ENCODE measurements around the gene NUMA1. TPM values are rescaled to one million over a fixed set of nuclear protein-coding genes. Genes with fewer than 3 reads are reported as not detected.

The NUMA1 gene
- total RNA-seq, 1 donor from 2014 or later, result 85.7 TPM

- ATAC-seq (peak; percentile 59), DNase-seq (peak; percentile 74)
- intact Hi-C loops (cut with micrococcal nuclease), result no loop called here
These were observed 41.9 kb downstream of the NUMA1 start for GRCh38 chr11:72038491-72038890.

DNA sequence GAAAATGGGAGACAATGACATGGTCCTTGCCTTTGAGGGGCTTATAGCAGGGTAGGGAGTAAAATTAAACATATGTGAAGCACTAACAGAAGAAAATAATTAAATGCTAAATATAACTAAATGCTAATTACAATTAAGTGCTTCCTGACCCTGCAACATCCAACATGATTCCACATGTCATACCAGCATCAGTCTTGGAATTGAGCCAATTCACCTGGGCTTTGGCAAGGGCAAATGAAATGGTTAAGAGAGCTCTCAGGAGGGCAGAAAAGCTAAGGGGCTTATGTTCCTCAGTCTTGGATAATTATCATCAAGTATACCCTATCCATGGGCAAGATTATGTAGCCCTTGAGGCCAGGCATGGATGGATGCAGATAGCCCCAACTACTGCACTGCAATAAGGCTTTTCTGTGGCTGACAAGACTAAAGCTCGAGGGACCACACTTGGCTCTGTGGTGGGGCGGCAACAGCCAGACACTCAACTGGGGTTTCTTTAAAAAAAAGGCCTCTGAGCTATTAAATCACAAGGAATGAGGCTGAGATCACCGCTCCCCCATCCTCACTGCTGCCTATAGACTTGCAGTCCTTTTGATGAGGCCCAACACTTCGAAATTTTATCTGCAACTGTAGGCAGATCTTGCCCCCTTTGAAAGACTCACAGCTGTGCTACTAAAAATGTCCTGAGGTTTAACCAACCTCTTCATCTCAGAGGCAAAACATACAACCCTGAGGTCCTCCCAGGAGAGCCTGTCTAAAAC lies 42.6 kb downstream of the NUMA1 start:
- DNase-seq (peak; percentile 59), ATAC-seq (no peak)
- intact Hi-C loops (cut with micrococcal nuclease), result no loop called here

DNA sequence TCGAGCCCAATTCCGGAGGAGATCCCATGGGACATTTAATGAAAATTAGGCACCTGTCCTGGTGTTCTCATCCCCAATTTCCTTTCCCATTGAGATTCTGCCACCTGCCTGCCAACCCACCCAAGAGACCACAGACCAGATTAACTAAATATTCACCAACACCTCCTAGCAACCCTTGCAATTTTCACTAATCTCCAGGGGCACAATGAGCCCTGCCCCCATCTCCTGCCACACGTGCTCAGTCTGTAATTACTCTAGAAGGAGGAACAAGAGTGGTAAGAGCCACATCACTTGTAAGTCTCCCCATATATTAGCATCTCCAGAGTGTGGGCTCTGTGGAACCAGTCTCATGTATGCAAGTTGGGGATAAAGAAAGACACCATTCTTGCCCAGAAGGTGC lies 43.7 kb downstream of the NUMA1 start:
- DNase-seq, result no peak
- no peak for ATAC-seq
- intact Hi-C loops (cut with micrococcal nuclease), result no loop called here

- ATAC-seq (no peak), DNase-seq (no peak)
- intact Hi-C loops (cut with micrococcal nuclease), result no loop called here
These were observed 49.8 kb downstream of the NUMA1 start for GRCh38 chr11:72030472-72031045.

DNA sequence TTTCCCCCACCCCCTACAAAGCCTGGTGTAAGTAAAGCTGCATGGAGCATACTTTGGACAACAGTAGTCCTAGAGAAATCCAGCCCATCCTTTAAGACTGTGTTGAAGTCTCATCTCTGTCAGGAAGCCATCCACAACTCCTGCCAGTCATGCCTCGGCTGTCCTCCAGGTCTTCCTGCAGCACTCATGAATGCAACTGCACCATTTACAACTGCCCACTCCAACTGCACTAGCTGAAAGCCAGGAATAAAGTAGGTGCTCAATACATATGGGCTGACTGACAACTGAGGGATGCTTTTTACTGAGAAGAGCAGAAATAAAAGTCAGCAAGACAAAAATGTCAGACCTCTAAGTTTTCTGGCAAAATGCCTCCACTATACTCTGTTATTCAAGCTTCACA lies 54.3 kb downstream of the NUMA1 start:
- intact Hi-C loops (cut with micrococcal nuclease), result no loop called here
- no peak for ATAC-seq
- DNase-seq, result no peak

- DNase-seq (no peak), ATAC-seq (no peak)
- intact Hi-C loops (cut with micrococcal nuclease), result loop anchor here (2.0 to 5.0 kb wide), 2 partner anchors 67 to 118 kb away; no protein-coding TSS in a partner anchor
These were observed 56.1 kb downstream of the NUMA1 start for GRCh38 chr11:72024069-72024754.

DNA sequence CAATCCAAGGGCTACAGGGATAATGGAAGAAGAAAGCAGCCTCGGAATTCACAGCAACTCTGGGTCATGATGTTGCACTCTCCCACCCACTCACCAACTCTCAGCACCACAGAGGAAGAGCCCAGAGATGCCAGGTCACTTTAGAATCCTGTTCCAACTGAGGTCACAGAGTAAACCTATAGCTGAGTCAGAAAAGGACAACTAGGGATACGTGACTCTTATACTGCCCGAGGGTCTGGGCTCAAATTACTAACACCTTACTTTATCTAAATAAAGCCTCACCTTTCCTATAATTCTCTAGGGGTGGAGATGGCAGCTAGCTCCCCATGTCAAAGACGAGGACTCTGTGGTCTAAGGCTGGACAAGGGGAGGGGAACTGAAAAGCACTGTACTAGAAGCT lies 57.0 kb downstream of the NUMA1 start:
- intact Hi-C loops (cut with micrococcal nuclease), result loop anchor here (5.0 kb wide), 1 partner anchor 119 kb away; no protein-coding TSS in a partner anchor
- ATAC-seq (no peak), DNase-seq (no peak)

DNA sequence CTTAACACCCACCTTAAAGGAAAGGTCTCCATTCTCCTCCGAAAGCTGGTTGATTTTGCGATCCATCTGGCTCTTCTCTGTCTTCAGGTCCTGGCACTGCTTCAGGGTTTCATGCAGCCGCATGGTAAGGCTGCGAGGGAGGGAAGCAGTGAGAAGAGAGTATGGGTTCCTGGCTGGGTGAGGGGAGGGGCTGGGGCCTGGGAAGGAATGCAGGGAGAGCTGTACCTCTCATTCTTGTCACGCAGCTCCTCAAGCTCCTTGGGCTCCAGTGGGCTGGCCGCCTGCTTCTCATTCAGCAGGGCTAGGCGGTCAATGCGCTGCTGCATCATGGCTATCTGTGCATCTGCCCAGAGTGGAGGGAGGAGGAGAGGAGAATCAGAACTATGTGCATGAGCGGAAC lies 62.2 kb downstream of the NUMA1 start:
- DNase-seq (no peak), ATAC-seq (no peak)
- intact Hi-C loops (cut with micrococcal nuclease), result no loop called here

DNA sequence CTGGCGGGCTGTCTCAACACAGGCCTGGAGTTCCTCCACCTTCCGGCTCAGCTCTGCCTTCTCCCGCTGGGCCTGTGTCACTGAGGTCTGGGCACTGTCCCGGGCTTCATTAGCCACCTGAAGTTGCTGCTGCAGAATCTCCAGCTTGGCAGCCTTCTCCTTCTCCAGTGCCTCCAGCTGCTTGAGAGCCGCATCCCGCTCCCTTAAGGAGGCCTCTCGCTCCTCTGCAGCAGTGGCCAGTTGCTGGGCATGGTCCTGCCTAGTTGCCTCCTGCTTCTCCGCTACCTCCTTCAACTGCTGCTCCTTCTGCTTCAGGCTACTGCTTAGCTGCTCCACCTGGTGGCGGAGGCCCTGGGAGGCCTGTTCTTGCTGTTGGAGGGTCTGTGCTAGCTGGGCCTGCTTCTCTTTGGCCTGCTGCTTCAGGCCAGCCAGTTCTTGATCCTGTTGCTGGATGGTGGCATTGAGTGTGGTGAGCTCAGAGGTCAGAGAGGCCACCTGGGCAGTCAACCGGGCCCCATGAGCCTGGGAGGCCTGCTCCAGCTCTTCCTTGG lies 64.8 kb downstream of the NUMA1 start:
- no peak for DNase-seq
- intact Hi-C loops (cut with micrococcal nuclease), result no loop called here

DNA sequence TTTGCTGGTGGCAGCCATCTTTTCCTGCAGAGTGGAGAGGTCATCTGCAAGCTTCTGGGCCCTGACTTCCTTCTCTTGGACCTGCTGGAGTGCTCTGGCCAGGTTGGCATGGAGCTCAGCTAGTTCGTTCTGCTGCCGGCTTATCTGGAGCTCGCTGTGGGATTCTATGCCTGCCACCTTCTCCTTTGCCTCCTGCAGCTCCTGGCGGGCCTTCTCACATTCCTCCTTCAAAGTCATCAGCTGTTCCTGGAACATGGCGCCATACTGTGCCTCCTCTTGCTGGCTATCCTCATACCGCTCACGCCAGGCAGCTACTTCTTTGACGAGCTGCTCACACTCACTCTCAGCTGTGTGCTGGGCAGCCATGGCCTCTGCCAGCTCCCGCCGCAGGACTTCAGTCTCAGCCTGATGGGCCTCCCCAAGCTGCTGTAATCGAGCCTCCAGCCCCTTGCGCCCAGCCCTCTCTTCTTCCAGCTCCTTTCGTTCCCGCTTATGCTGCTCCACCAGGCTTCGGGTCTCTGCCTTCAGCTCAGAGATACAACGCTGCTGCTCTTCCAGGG lies 65.5 kb downstream of the NUMA1 start:
- intact Hi-C loops (cut with micrococcal nuclease), result no loop called here
- no peak for ATAC-seq
- DNase-seq, result no peak

More for the DNA sequence above, 64.8 kb downstream of the NUMA1 start:
- ATAC-seq, result no peak

DNA sequence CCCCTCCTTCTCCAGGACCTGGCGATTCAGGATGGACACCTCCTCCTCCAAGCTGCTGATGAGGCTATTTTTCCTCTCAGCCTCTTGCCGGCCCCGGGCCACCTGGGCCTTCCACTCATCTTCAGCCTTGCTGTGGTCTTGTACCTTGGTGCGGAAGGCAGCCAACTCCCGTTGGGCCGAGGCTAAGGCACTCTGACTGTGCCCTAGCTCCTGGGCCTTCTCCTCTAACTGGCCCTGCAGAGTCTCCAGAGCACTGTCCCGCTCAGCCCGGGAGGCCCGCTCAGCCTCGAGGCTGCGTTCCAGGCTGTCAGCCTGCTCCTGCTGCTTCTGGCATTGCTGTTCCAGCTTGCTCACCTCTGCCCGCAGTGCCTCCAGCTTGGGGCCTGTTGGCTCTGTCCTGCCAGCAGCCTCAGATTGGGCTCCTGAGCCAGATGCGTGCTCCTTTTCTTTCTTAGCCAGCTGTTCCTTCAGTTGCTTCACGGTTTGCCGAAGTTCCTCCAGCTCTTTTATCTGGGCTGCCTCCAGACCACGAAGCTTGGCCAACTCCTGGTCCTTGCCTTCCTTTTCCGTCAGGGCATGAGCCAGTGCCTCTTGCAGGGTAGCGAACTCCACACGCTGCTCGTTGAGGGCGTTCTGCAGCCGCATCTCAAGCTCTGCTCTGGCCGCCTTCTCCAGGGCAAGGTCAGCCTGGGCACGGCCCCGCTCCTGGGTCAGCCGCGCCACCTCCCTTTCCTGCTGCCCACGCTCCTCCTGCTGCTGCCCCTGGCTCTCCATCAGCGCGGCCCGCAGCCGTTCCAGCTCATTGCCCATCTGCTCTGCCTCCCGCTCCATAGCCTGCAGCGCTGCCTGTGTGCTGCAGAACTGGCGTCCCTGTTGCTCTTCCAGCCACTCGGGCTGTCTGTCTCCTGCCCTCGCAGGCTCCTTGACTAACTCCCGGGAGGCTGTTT lies 66.3 kb downstream of the NUMA1 start:
- DNase-seq (no peak), ATAC-seq (no peak)
- intact Hi-C loops (cut with micrococcal nuclease), result no loop called here

DNA sequence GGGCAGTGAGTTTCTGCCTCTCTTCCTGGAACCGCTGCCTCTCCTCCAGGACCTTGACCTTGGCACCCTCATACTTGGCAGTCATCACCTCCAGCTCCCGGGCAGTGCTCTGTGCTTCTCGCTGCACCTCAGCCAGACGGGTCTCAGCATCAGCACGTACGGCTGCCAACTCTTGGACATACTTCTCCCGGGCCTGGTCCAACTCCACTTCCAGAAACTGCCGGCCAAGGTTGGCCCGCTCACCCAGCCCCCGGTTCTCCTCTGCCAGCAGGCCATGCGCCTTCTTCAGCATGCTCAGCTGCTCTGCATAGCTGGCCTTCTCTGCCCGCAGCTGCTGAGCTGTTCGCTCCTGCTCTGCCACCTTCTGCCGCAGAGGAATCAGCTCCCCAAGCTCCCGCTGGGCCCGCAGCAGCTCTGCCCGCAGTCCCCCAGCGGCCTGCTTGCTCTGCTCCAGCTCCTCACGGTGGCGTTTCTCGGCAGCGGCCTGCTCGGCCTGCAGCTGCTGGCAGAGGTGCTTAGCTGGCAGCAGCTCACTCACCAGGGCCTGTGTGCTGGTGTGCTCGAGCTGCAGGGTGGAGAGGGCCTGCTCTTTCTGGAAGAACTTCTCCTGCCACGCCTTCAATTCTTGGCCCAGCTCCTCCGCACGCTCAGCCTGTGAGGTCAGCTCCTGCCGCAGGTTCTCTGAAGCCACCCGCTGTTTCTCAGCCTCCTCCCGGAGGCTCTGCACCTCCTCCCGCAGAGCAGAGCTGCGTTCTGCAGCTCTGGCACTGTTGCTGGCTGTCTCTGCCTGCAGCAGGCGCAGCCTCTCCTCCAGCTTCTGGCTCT lies 67.2 kb downstream of the NUMA1 start:
- ATAC-seq, result peak; percentile 89
- peak; percentile 85 for DNase-seq
- intact Hi-C loops (cut with micrococcal nuclease), result no loop called here

- DNase-seq (no peak), ATAC-seq (no peak)
- intact Hi-C loops (cut with micrococcal nuclease), result no loop called here
These were observed 68.2 kb downstream of the NUMA1 start for GRCh38 chr11:72012091-72012630.

GRCh38 chr11:72010529-72011233 lies 69.7 kb downstream of the NUMA1 start:
- DNase-seq, result peak; percentile 55
- intact Hi-C loops (cut with micrococcal nuclease), result no loop called here
- peak; percentile 36 for ATAC-seq

DNA sequence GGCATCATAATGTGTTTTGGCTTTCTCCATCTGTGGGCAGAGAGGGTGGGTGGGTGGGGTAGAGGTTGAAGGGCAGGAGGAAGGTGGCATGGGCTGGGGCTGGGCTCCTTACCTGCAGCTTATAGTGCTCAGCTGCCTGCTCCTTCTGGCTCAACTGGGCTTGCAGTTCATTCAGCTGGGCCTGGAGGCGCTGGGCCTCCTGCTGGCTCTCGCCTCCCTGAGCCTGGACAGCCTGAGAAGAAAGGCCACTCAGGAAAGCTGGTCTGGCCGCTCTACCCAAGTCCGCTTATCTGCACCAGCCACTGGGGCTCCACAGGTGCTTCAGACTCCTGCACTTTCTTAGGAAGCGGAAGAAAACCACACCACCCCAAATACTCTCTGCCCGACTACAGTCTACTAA lies 71.2 kb downstream of the NUMA1 start:
- no peak for ATAC-seq
- intact Hi-C loops (cut with micrococcal nuclease), result no loop called here
- DNase-seq, result no peak

DNA sequence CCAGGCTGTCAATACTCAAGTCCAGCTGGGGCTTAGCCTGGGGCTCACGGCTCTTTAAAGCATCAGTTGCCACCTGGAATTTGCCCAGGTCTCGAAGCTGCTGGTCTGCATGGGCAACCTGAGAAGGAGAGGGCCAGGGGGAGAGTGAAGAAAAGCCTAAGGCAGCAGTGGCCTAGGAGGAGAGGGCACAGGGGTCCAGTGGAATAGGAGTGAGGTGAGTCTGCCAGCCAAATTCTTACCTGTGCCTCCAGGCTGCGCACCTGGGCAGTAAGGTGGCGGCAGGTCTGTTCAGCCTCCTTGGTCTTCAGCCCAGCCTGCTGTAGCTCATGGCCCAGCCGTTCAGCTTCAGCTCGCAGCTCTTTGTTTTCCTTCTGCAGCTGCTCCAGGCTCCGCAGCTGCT lies 71.6 kb downstream of the NUMA1 start:
- DNase-seq (no peak), ATAC-seq (no peak)
- intact Hi-C loops (cut with micrococcal nuclease), result no loop called here

DNA sequence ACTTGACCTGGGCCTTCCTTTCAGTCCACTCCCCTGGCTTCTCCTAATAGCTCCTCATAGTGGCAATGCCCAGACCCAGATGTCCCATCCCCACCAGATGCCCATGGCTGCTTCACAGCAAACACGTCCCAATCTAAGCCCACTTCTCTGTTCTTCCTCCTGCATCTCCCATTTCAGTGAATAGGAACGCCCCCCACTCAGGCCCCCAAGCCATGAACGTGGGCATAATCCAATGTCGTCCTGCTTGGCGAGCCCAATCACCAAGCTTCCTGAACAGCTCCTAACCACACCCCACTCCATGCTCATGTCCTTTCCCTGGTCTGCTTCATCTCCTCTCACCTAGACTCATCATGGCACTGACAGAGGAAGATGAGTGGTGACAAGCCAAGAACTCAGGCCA lies 72.8 kb downstream of the NUMA1 start:
- ATAC-seq, result no peak
- intact Hi-C loops (cut with micrococcal nuclease), result no loop called here

More for the DNA sequence above, 72.8 kb downstream of the NUMA1 start:
- no peak for DNase-seq
